Activated naive CD8-positive, alpha-beta T cell treated with anti-CD3 and anti-CD28 coated beads, Interleukin-2, amount 50 U/mL, for 16 hours (primary cell): ENCODE data around the gene MRPL36.

Experiments
- DNase-seq: peaks from one replicate; pipeline ENCODE4 v3.0.0-alpha.2; 2020; ENCODE audit warnings: low read depth, low spot score

Gene MRPL36

GRCh38 chr5:1782385-1783215 lies 17.0 kb downstream of the MRPL36 start:
- no peak for DNase-seq

DNA sequence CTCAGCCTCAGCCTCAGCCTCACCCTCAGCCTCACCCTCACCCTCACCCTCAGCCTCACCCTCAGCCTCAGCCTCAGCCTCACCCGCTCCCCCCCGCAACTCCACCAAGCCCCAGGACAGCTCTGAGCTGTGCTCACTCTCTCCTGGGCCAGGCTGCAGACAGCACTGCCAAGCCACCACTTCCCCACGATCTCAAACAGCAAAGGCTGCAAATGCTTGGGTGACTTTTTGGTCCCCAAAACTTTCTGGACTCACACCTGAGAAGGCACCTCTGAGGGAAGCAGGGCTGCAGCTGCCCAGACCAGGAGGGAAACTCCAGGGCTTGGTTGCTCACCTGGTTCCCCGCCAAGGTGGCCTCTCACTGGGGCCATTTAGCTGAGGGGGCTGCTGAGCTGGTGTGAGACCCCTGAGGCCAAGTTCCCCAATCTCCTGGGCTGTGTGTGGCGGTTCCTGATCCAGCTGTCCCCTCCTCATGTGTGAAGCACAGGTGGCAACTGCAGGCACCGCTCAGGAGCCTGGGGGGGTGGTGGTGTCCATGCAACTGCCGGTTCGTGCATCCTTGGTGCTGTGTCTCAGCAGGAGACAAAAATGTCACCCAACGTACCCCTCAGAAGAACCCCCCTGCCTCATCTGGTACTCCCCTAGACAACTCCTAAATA lies 17.8 kb downstream of the MRPL36 start:
- no peak for DNase-seq

DNA sequence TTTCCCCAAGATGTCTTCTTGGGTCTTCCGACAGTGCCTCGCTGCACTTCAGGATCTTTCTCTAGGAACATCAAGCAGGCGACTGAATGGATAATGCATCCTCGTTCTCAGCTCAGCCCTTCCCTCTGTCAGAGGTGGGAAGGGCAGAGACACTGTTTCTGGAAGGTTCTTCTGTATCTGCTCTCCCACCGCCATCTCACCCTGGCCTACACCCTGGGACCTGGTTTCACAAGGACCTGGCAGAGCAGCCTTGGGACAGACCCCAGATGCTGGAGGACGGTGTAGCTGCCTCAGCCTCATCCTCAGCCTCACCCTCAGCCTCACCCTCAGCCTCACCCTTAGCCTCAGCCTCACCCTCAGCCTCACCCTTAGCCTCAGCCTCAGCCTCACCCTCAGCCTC lies 18.5 kb downstream of the MRPL36 start:
- DNase-seq: no peak

DNA sequence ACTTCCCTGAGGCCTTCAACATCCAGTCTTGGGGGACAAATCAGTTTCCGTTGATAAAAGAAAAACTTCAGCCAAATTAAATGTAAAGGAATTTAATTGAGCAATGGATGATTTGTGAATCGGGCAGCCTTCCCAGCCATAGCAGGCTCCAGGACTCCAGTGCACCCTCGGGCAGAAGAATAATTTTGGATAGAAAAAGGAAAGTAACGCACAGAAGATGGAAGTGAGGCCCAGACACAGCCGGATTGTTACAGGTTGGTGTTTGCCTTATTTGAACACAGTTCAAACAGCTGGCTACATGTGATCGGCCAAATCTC lies 19.1 kb downstream of the MRPL36 start:
- DNase-seq: no peak

DNA sequence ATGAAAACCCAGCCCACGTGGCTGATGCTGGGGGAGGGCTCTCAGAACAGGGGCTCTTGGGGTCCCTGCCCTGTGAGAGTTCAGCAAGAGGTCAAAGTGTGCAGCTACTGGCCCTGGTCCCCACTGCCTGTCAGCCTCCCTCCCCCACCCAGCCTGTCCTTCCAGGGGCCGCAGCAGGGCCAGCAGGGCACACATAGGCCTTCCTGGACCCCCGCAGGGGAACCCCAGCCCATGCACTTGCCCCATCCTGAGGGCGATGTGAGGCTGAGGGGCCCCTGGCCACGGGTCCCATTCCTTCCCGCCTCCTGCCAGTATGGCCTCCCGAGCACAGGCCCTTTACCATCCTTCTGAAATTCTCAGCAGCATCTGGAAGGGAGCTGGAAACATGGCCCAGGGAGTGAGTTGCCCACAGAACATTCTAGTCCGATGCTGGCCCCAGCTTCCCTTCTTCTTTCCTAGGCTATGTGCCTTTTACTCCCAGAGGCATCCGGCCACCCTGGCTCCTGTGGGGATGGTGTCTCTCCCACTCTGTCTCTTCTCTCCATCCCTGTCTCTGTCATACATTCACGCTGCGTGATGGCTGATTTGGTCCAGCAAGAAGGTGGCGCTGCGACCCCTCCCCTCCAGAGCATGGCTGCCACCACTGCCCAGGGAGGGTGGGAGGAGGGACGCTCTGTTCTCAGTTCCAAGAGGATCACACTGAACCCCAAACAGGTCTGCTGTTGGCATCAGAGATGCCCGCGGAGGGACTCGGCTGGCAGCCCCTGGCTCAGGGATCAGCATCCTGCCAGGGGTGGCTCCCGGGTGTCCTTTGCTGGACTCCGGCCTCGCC lies 19.6 kb downstream of the MRPL36 start:
- no peak for DNase-seq

DNA sequence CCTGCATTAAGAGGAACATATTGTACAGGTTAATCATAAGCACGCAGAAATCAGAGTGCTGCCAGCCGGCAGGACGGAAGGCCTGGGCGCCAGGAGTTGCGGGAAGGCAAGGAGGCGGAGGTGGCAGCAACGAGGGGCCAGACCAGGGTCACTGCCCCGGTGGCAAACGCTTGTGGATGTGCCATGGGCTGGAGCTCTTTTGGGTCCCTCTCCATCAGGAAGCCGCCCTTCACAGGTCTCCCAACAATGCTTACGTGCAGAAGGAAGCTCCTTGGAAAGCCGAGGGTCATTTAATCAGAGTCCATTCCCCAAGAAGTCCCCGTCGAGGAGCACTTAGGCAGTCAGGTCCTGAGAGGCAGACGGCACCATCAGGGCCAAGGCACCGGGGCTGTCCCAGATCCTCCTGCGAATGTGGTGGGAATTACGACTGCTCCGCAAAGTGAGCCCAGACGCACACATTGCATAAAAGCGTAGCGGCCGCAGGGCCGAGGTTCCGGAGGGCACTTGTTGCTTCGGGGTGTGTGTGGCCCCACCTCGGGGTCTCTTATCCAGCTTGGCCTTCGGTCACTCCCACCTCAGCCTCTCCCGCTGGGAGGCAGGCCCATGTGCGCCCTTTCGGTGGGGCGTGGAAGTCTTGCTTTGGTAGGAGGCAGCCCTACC lies 20.5 kb downstream of the MRPL36 start:
- DNase-seq: no peak

DNA sequence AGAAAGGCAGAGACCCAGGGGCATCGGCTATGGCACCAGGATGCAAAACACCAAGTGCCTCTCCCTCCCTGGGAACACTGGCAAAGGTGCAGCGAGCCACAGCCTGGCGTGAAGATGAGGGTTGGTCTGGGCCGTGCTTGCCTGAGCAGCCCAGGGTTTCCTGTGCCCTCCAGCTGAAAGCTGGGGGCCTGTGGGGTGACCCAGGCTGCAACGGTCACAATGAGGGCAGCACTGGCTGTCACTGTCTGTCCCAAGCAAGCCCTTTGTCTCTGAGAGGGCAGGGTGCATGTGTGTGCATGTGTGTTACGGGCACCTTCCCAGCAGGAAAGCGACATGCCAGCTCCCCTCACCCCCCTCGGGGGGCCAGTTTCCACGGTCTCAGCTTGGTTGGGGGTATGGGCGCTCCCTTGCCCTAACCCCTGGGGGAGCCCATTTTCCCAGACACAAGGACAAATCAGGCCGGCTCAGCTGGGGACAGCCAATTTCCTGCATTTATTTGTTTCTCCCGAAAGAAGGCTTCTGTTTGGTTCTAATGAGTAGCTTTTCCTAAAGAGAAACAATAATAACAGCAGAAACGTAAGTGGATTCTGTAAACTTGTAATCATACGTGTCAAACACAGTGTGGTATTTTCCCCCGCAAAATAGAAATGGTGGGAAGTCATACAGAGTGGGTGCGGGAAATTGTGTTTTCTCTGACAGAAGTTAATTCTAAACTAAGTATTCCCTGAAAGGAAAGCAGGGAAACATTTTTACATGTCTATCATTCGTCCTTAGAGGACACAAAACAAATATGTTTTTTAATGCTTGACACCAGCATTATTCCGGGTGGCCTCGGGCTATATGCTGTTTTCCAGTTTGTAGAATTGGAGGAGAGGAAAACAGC lies 21.3 kb downstream of the MRPL36 start:
- DNase-seq: no peak

GRCh38 chr5:1777281-1778137 lies 22.1 kb downstream of the MRPL36 start:
- DNase-seq: no peak

DNA sequence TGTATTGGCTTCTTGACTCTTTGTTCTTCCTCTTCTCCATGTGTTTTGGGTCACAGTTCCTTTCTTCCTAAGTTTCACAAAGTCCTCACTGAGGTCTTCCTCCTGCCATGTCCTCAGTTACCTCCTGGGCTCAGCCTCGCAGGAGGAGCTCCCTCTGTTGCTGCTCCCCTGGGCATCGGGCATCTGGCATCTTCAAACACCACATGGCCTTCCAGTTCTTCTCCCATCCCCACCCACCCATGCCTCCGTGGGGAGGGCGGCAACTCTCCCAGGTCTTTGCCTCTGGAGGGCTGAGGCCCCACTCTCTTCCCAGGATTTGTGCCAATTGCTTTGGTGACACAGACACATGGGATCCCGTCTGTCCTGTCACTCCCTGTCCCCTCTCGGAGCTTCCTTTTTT lies 22.8 kb downstream of the MRPL36 start:
- DNase-seq: no peak

DNA sequence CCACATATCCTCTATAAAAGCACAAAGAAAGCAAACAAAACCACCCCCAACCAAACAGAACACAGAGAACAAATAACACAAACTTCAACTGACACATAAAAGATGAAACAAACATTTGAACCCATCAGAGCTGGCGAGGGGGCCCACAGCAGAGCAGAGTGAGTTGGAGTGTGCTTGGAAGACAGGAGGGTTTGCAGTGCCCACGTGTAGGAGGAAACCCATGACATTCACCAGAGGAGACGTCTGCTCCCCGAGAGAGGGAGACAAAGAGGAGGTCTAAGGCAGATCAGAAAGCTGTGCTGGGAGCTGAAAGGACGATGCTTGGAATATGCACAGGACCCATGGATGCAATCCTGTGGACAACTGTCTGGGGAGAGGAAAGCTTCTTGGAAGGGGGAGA lies 27.0 kb downstream of the MRPL36 start:
- DNase-seq: no peak

- no peak for DNase-seq
Measured at GRCh38 chr5:1771149-1772065, 28.2 kb downstream of the MRPL36 start.

DNA sequence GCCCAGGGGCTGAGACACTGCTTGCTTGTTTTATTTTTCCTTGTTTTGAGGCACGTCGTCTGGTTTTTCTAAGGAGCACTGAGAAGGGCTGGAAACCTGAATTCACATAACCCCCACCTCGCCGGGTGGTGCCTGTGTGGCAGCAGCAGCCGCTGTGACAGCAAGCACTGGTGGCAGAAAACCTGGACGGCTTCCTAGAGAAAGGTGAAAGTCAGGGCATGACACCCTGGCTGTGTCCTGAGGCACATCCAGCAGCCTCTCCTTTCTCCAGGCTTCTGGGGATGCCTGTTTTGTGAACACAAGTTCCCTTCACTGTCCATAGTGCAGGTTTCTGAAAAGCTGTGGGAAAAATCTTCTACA lies 29.2 kb downstream of the MRPL36 start:
- no peak for DNase-seq

GRCh38 chr5:1769752-1770442 lies 29.7 kb downstream of the MRPL36 start:
- DNase-seq: no peak

DNA sequence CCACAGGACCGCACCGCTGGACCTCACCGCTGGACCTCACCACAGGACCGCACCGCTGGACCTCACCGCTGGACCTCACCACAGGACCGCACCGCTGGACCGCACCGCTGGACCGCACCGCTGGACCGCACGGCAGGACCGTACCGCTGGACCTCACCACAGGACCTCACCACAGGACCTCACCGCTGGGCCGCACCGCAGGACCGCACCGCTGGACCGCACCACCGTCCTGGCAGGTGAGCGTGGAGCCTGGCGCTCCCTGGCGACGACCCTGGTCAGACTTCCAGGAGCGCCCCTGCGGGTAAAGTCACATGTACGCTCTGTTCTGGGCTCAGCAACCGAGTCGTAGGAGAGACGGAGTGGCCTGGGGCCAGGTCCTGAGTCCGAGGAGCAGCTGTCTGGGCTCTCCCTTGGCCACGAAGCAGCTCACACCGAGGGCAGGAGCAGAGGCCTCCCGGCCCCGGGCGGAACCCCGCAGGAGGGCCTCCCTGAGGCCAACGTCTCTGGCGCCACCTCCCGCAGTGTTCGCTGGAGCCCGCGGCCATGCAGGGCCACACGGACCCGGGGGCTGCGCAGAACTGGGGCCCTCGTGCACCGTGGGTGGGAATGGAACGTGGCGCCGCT lies 30.5 kb downstream of the MRPL36 start:
- DNase-seq: no peak

- DNase-seq: no peak
Measured at GRCh38 chr5:1768283-1769000, 31.2 kb downstream of the MRPL36 start.

- DNase-seq: no peak
Measured at GRCh38 chr5:1767524-1768282, 31.9 kb downstream of the MRPL36 start.

DNA sequence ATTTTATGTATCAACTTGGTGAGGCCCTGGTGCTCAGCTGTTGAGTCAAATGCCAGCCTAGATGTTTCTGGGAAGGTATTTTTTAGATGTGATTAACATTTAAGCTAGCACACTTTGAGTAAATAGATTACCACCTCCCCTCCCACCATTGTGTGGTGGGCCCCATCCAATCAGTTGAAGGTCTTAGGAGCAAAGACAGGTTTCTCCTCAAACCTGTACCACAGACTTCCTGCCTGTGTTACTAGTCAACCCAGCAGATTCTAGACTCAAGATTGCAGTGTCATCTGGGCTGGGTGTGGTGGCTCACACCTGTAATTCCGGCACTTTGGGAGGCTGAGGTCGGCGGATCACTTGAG lies 33.8 kb downstream of the MRPL36 start:
- DNase-seq: no peak
